ENCODE data around the gene B3GLCT.

The B3GLCT gene

DNA sequence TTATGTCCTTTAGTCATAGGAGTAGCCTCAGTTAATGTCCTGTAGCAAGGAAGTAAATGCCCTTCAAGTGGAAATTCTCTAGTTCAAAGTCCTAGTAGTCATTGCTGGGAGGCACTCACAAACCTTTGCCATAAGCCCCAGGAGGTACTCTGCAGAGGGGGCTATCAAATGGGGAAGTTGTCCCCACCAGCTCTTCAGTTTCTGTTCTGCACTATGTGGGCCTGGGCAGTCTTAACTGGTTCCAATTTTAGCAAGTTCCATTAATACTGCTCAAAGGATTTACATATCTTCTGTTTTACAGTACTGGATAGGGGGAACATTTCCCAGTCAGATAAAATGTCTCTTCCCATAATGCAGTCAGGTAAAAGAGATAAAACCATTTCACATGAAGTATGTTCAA lies 101.3 kb downstream of the B3GLCT start:
- H3K4me3 ChIP-seq (ENCODE audit: low read length) = no peak overlapping the region
- H2AFZ ChIP-seq (ENCODE audit: low read length) = no peak overlapping the region
- H3K27me3 ChIP-seq (replicated peaks; ENCODE audit: insufficient read depth, low read length) = no peaks in the 10 kb centered on the region
- no peak overlapping the region for H3K4me2 ChIP-seq (ENCODE audit: low read depth, low read length)
- H3F3A ChIP-seq (ENCODE audit: insufficient read depth, low read length) = no peaks in the 10 kb centered on the region
- H3K79me2 ChIP-seq (ENCODE audit: low read length) = no peaks in the 10 kb centered on the region
- H3K27ac ChIP-seq (ENCODE audit: low read length) = no peak overlapping the region
- H3K9me3 ChIP-seq (replicated peaks; ENCODE audit: insufficient read depth, low read length) = no peaks in the 10 kb centered on the region
- no peak overlapping the region for H3K9ac ChIP-seq (ENCODE audit: low read length)
- no peak for DNase-seq
- TF ChIP-seq CTCF (IDR thresholded peaks at IDR 0.05; ENCODE audit: low read length) (no peak), EZH2 (optimal IDR thresholded peaks at IDR 0.05; ENCODE audit: low read depth, low read length) (no peak), EZH2phosphoT487 (IDR thresholded peaks at IDR 0.05; ENCODE audit: low read length) (no peak)
- H3K36me3 ChIP-seq (replicated peaks; ENCODE audit: insufficient read depth, low read length) = no peaks in the 10 kb centered on the region
- no peaks in the 10 kb centered on the region for H3K4me1 ChIP-seq (ENCODE audit: low read length)
- no peaks in the 10 kb centered on the region for H3K9me2 ChIP-seq (replicated peaks; ENCODE audit: insufficient read depth, low read length)
- no peaks in the 10 kb centered on the region for H4K20me1 ChIP-seq (ENCODE audit: insufficient read depth, low read length)

DNA sequence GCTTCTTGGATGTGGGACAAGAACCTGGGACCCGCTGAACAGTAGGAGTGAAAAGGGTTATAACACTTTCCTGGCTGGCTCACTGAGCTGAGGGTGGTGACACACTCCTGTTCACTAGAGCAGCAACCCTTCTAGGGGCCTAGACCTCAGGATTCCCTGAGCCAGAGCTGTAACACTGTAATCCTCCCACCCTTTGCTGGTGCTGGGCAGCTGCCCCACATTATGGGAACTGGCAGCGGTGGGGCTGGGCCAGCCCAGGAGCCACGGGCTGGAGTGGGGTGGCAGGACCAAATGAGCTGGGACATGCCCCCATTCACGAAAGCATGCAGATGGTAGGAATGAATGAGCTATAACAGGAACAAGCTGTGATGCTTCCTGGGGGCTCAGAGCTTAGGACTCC lies 110.6 kb downstream of the B3GLCT start:
- no peaks in the 10 kb centered on the region for H3K9me3 ChIP-seq (replicated peaks; ENCODE audit: insufficient read depth, low read length)
- no peaks in the 10 kb centered on the region for H3K27me3 ChIP-seq (replicated peaks; ENCODE audit: insufficient read depth, low read length)
- no peak overlapping the region for H3K9ac ChIP-seq (ENCODE audit: low read length)
- H4K20me1 ChIP-seq (ENCODE audit: insufficient read depth, low read length) = no peaks in the 10 kb centered on the region
- H3K4me2 ChIP-seq (ENCODE audit: low read depth, low read length) = no peak overlapping the region
- no peak overlapping the region for H3K4me3 ChIP-seq (ENCODE audit: low read length)
- H3K9me2 ChIP-seq (replicated peaks; ENCODE audit: insufficient read depth, low read length) = no peaks in the 10 kb centered on the region
- TF ChIP-seq EZH2 (optimal IDR thresholded peaks at IDR 0.05; ENCODE audit: low read depth, low read length) = no peak
- H3F3A ChIP-seq (ENCODE audit: insufficient read depth, low read length) = no peaks in the 10 kb centered on the region
- DNase-seq = no peak
- no peaks in the 10 kb centered on the region for H3K4me1 ChIP-seq (ENCODE audit: low read length)
- H3K36me3 ChIP-seq (replicated peaks; ENCODE audit: insufficient read depth, low read length) = no peaks in the 10 kb centered on the region
- no peak overlapping the region for H2AFZ ChIP-seq (ENCODE audit: low read length)
- H3K79me2 ChIP-seq (ENCODE audit: low read length) = no peaks in the 10 kb centered on the region
- no peak overlapping the region for H3K27ac ChIP-seq (ENCODE audit: low read length)

DNA sequence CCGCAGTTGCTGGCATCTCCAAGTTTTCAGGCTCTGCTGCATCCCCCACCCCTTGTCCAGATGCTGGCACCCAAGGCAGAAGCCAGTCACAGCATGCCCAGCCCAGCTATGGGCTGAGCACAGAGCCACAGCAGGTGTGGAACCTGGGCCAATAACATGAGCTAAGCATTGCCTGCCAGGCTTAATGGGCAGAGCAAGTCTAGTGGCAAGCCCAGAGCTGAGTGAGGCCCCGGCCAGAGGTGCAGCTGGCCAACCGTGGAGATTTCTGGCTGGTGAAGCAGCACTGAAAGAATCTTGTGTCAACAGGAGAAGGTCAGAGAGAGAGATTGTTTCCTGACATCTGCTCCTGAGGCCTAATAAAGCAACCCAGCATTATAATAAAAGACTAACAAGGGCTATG lies 111.0 kb downstream of the B3GLCT start:
- Histone ChIP-seq H3K4me3 (ENCODE audit: low read length) (no peak overlapping the region), H3K9me3 (replicated peaks; ENCODE audit: insufficient read depth, low read length) (no peaks in the 10 kb centered on the region)
- TF ChIP-seq EZH2 (optimal IDR thresholded peaks at IDR 0.05; ENCODE audit: low read depth, low read length) (no peak), CTCF (IDR thresholded peaks at IDR 0.05; ENCODE audit: low read length) (no peak)

GRCh38 chr13:31311921-31312320 lies 112.1 kb downstream of the B3GLCT start:
- no peak overlapping the region for H3K4me2 ChIP-seq (ENCODE audit: low read depth, low read length)
- H3K4me3 ChIP-seq (ENCODE audit: low read length) = no peak overlapping the region
- no peaks in the 10 kb centered on the region for H4K20me1 ChIP-seq (ENCODE audit: insufficient read depth, low read length)
- no peaks in the 10 kb centered on the region for H3K27me3 ChIP-seq (replicated peaks; ENCODE audit: insufficient read depth, low read length)
- TF ChIP-seq CTCF (IDR thresholded peaks at IDR 0.05; ENCODE audit: low read length) = no peak
- no peak for TF ChIP-seq EZH2phosphoT487 (IDR thresholded peaks at IDR 0.05; ENCODE audit: low read length)
- no peak for TF ChIP-seq EZH2 (optimal IDR thresholded peaks at IDR 0.05; ENCODE audit: low read depth, low read length)
- H3K79me2 ChIP-seq (ENCODE audit: low read length) = no peaks in the 10 kb centered on the region
- no peak overlapping the region for H3K9ac ChIP-seq (ENCODE audit: low read length)
- H3K27ac ChIP-seq (ENCODE audit: low read length) = no peak overlapping the region
- H3K9me3 ChIP-seq (replicated peaks; ENCODE audit: insufficient read depth, low read length) = no peaks in the 10 kb centered on the region
- no peaks in the 10 kb centered on the region for H3K36me3 ChIP-seq (replicated peaks; ENCODE audit: insufficient read depth, low read length)
- no peaks in the 10 kb centered on the region for H3K9me2 ChIP-seq (replicated peaks; ENCODE audit: insufficient read depth, low read length)
- no peaks in the 10 kb centered on the region for H3K4me1 ChIP-seq (ENCODE audit: low read length)
- no peaks in the 10 kb centered on the region for H3F3A ChIP-seq (ENCODE audit: insufficient read depth, low read length)
- DNase-seq = no peak
- H2AFZ ChIP-seq (ENCODE audit: low read length) = no peak overlapping the region

More for the DNA sequence above, 111.0 kb downstream of the B3GLCT start:
- Histone ChIP-seq H3K4me1 (ENCODE audit: low read length) (no peaks in the 10 kb centered on the region), H3K36me3 (replicated peaks; ENCODE audit: insufficient read depth, low read length) (no peaks in the 10 kb centered on the region), H3K27me3 (replicated peaks; ENCODE audit: insufficient read depth, low read length) (no peaks in the 10 kb centered on the region), H3K9ac (ENCODE audit: low read length) (no peak overlapping the region), H3K27ac (ENCODE audit: low read length) (no peak overlapping the region), H4K20me1 (ENCODE audit: insufficient read depth, low read length) (no peaks in the 10 kb centered on the region), H3F3A (ENCODE audit: insufficient read depth, low read length) (no peaks in the 10 kb centered on the region), H2AFZ (ENCODE audit: low read length) (no peak overlapping the region), H3K9me2 (replicated peaks; ENCODE audit: insufficient read depth, low read length) (no peaks in the 10 kb centered on the region), H3K4me2 (ENCODE audit: low read depth, low read length) (no peak overlapping the region), H3K79me2 (ENCODE audit: low read length) (no peaks in the 10 kb centered on the region)
- no peak for DNase-seq
